OCI-LY7 (cell line): ENCODE data around the gene NXPH3. TPM values are rescaled to one million over a fixed set of nuclear protein-coding genes. Genes with fewer than 3 reads are reported as not detected.
A peak's percentile ranks its signal among the peaks of the same experiment; 100 is the strongest.

ENCODE experiments used
- BruUV-seq: library from RNA; stranded (reverse); fragments of 400-500 nt; replicated peaks from 2 replicates; lab custom pipeline; 2021; lab: Mats Ljungman, UMichigan
- CTCF ChIA-PET: fragments of 300-600 bp; sonication (Branson Sonifier 250); formaldehyde crosslinking; loops from one replicate; lab custom pipeline; 2022; ENCODE audit warnings: antibody characterized with exemption; ENCODE audit not compliant: unreplicated experiment; lab: Charles Lee
- POLR2A ChIA-PET: fragments of 300-600 bp; sonication (Branson Sonifier 250); formaldehyde crosslinking; loops from one replicate; lab custom pipeline; 2022; ENCODE audit warnings: antibody characterized with exemption; lab: Charles Lee
- DNase-seq: peaks from one replicate; pipeline ENCODE4 v3.0.0-alpha.2; 2015; ENCODE audit warnings: low spot score
- H2AFZ ChIP-seq: fragments of 200-600 bp; sonication (generic), shearing (Covaris generic); 2 replicates; pipeline ENCODE4 v1.6.1; 2014; ENCODE audit warnings: mild to moderate bottlenecking, antibody characterized with exemption, low read length, moderate library complexity
- H3K27ac ChIP-seq: fragments of 200-600 bp; sonication (generic); 2 replicates; pipeline ENCODE4 v1.5.1; 2014; ENCODE audit warnings: mixed run types, low read depth, mild to moderate bottlenecking, moderate library complexity, low read length, inconsistent platforms; ENCODE audit not compliant: poor library complexity, severe bottlenecking
- H3K36me3 ChIP-seq: fragments of 200-600 bp; sonication (generic); 2 replicates; pipeline ENCODE4 v1.6.1; 2014; ENCODE audit warnings: mild to moderate bottlenecking, antibody characterized with exemption, low read length, moderate library complexity, mixed read lengths; ENCODE audit not compliant: insufficient read depth
- H3K4me1 ChIP-seq: fragments of 200-600 bp; sonication (generic); 2 replicates; pipeline ENCODE4 v1.5.1; 2014; ENCODE audit warnings: mild to moderate bottlenecking, low read length; ENCODE audit not compliant: insufficient read depth, poor library complexity, severe bottlenecking
- H3K4me2 ChIP-seq: fragments of 200-600 bp; sonication (generic); 2 replicates; pipeline ENCODE4 v1.6.1; 2014; ENCODE audit warnings: mild to moderate bottlenecking, low read length
- H3K4me3 ChIP-seq: fragments of 200-600 bp; sonication (generic); 2 replicates; pipeline ENCODE4 v1.5.1; 2014; ENCODE audit warnings: mild to moderate bottlenecking, low read depth, low read length; ENCODE audit not compliant: poor library complexity, severe bottlenecking
- H3K79me2 ChIP-seq: fragments of 200-600 bp; sonication (generic); 2 replicates; pipeline ENCODE4 v1.6.1; 2016; ENCODE audit warnings: low read depth, mild to moderate bottlenecking, low read length, moderate library complexity, mixed read lengths; ENCODE audit not compliant: insufficient read depth
- H3K9me2 ChIP-seq: fragments of 200-600 bp; sonication (generic); 2 replicates; pipeline ENCODE4 v1.6.1; 2016; ENCODE audit warnings: mild to moderate bottlenecking, low read length, mixed read lengths; ENCODE audit not compliant: insufficient read depth
- H3K9me3 ChIP-seq: fragments of 200-600 bp; sonication (generic); 2 replicates; pipeline ENCODE4 v1.6.1; 2014; ENCODE audit warnings: mild to moderate bottlenecking, mixed run types, low read length, mixed read lengths
- H4K20me1 ChIP-seq: fragments of 200-600 bp; sonication (generic); 2 replicates; pipeline ENCODE4 v1.6.1; 2014; ENCODE audit warnings: mild to moderate bottlenecking, antibody characterized with exemption, low read length, moderate library complexity, mixed read lengths; ENCODE audit not compliant: insufficient read depth
- EZH2phosphoT487 ChIP-seq: fragments of 200-600 bp; sonication (generic); IDR thresholded peaks from 2 replicates; pipeline ENCODE4 v1.6.1; 2018; ENCODE audit warnings: low read depth, borderline replicate concordance, mild to moderate bottlenecking, mixed run types, antibody characterized with exemption, low read length, moderate library complexity, mixed read lengths
- intact Hi-C: fragments of 100-400 bp; cut with micrococcal nuclease; formaldehyde crosslinking; loops from one replicate; pipeline ENCODE4 v1.10.0; 2022; ENCODE audit not compliant: unreplicated experiment
- total RNA-seq, 2 experiments: library from RNA; depleted of rRNA in 1 of 2; stranded (reverse); fragments of >200 nt in 1 of 2; shearing (Covaris generic) in 1 of 2; gene quantifications; 2 replicates each; pipeline ENCODE4 v1.2.3, GENCODE V29; 2014 to 2022
- TF ChIP-seq, protein P1 (sequence below): fragments of 200-600 bp; sonication (generic); conservative IDR thresholded peaks from 2 replicates; pipeline ENCODE4 v1.5.1; 2014; ENCODE audit warnings: mild to moderate bottlenecking, antibody characterized with exemption, low read length, moderate library complexity, mixed read lengths

Gene NXPH3
- total RNA-seq, 2 experiments from 2014 or later, result not detected

DNA sequence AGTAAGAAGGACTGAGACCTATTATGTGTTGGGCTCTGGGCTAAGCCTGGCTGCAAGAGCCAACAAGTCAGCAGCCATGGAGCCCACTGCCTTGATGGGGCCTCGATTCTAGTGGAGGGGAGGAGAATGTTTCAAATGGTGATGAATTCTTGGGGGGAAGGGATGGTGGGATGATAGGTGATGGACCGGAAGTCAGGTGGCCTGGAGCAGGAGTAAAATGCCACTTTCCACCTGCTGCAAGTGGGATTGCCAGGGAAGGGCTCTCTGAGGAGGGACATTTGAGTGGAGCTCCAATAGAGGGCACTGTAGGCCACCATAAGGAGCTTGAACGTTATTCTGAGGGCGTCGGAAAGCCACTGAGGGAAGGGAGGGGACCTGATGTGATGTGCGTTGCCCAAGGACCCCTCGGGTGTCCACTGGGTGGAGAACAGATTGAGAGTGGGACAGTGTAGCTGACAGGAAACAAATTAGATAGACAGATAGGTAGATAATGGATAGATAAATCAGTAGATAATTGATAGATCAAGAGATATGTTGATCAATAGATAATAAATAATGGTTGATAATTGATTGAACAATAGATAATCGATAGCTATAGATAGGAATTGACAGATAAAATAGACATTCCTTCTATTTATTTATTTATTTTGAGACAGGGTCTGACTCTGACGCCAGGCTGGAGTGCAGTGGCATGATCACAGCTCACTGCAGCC, 18.2 kb upstream of the NXPH3 start:
- no peak overlapping the region for H3K4me2 ChIP-seq
- no peak for TF ChIP-seq EZH2phosphoT487
- TF ChIP-seq, protein P1, sequence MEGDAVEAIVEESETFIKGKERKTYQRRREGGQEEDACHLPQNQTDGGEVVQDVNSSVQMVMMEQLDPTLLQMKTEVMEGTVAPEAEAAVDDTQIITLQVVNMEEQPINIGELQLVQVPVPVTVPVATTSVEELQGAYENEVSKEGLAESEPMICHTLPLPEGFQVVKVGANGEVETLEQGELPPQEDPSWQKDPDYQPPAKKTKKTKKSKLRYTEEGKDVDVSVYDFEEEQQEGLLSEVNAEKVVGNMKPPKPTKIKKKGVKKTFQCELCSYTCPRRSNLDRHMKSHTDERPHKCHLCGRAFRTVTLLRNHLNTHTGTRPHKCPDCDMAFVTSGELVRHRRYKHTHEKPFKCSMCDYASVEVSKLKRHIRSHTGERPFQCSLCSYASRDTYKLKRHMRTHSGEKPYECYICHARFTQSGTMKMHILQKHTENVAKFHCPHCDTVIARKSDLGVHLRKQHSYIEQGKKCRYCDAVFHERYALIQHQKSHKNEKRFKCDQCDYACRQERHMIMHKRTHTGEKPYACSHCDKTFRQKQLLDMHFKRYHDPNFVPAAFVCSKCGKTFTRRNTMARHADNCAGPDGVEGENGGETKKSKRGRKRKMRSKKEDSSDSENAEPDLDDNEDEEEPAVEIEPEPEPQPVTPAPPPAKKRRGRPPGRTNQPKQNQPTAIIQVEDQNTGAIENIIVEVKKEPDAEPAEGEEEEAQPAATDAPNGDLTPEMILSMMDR, result peak; percentile 85
- no peaks in the 10 kb centered on the region for H3K36me3 ChIP-seq
- no peaks in the 10 kb centered on the region for H3K9me2 ChIP-seq
- DNase-seq, result peak; percentile 65
- H2AFZ ChIP-seq, result no peak overlapping the region
- no peaks in the 10 kb centered on the region for H4K20me1 ChIP-seq
- ChIA-PET CTCF (interaction anchor here (0.5 to 0.8 kb wide), 6 partner anchors 10 to 1097 kb away, joined by 3 to 5 read pairs (median 3); no protein-coding TSS in a partner anchor), POLR2A (no interaction called here)
- H3K27ac ChIP-seq, result no peak overlapping the region
- H3K4me1 ChIP-seq, result peaks cover 3% of the 10 kb centered on the region
- intact Hi-C loops, result loop anchor here (2.0 kb wide), 2 partner anchors 63 to 243 kb away; partner anchors contain the start of gene NGFR
- no peak overlapping the region for H3K4me3 ChIP-seq
- H3K79me2 ChIP-seq, result no peaks in the 10 kb centered on the region
- H3K9me3 ChIP-seq, result no peaks in the 10 kb centered on the region
- no TSS peak for BruUV-seq

GRCh38 chr17:49564638-49565037, 11.0 kb upstream of the NXPH3 start:
- Histone ChIP-seq H3K9me2 (no peaks in the 10 kb centered on the region), H4K20me1 (no peaks in the 10 kb centered on the region), H3K9me3 (no peaks in the 10 kb centered on the region), H3K4me2 (no peak overlapping the region), H2AFZ (no peak overlapping the region), H3K79me2 (no peaks in the 10 kb centered on the region), H3K27ac (no peak overlapping the region), H3K4me3 (no peak overlapping the region), H3K36me3 (no peaks in the 10 kb centered on the region), H3K4me1 (no peaks in the 10 kb centered on the region)
- POLR2A ChIA-PET, result no interaction called here
- DNase-seq, result no peak
- TF ChIP-seq EZH2phosphoT487, result no peak
- TF ChIP-seq, protein P1, result no peak
- intact Hi-C loops, result no loop called here
- CTCF ChIA-PET, result no interaction called here
- BruUV-seq, result no TSS peak

DNA sequence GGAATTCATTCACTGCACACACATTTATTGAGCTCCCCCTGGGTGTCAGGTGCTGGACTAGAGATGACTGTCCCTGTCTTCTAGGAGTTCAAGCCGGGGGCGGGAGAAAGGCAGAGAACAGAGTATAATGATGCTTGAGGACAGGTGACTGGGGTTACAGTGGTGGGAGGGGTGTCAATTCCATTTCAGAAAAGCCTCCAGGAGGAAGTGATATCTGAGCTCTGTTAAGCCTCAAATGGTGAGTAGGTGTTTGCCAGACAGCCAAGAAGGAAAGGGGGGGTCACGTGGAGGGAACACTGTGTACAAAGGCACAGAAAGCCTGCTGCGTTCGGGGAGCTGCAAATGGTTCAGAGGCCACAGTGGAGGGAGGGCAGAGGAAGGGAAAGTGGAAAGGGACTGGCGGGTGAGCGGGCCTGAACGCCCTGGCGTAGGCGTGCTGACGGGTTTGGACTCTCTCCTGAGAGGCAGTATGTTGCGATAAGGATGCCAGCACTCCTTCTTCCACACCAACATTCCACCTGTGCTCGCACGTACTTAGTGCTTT, 9.7 kb upstream of the NXPH3 start:
- no peaks in the 10 kb centered on the region for H3K79me2 ChIP-seq
- no peaks in the 10 kb centered on the region for H3K4me1 ChIP-seq
- no peaks in the 10 kb centered on the region for H3K36me3 ChIP-seq
- intact Hi-C loops, result no loop called here
- no peak overlapping the region for H3K27ac ChIP-seq
- POLR2A ChIA-PET, result no interaction called here
- TF ChIP-seq EZH2phosphoT487, result no peak
- TF ChIP-seq, protein P1, result no peak
- BruUV-seq, result no TSS peak
- no peak overlapping the region for H2AFZ ChIP-seq
- H4K20me1 ChIP-seq, result no peaks in the 10 kb centered on the region
- no peaks in the 10 kb centered on the region for H3K9me2 ChIP-seq
- CTCF ChIA-PET, result no interaction called here
- no peak overlapping the region for H3K4me2 ChIP-seq
- no peak overlapping the region for H3K4me3 ChIP-seq
- DNase-seq, result no peak
- H3K9me3 ChIP-seq, result no peaks in the 10 kb centered on the region
